Tibial artery (tissue), 4 donors: ENCODE results near the gene NKAPD1.
A peak's percentile ranks its signal among the peaks of the same experiment; 100 is the strongest.

Experiments
- DNase-seq, 2 donors: peaks; one replicate each; pipeline ENCODE4 v3.0.0-alpha.2; 2019
- H3K27ac ChIP-seq, 2 donors: fragments of 200-600 bp; sonication (generic) in 1 of 2; 1 replicate in 1 of 2; 2 replicates in 1 of 2; pipeline ENCODE4 v1.5.1; 2018 to 2019; ENCODE audit warnings: mild to moderate bottlenecking in 1 of 2
- H3K27me3 ChIP-seq, 2 donors: fragments of 200-600 bp; sonication (generic) in 1 of 2; one replicate each; pipeline versions ENCODE4 v1.5.1 to v1.6.0; 2016 to 2019
- H3K36me3 ChIP-seq, 3 donors: fragments of 200-600 bp; sonication (generic) in 2 of 3; one replicate each; pipeline ENCODE4 v1.5.1; 2016 to 2019; ENCODE audit warnings: mild to moderate bottlenecking in 2 of 3
- H3K4me1 ChIP-seq, 4 donors: fragments of 200-600 bp; sonication (generic) in 2 of 4; 1 replicate in 3 of 4; 2 replicates in 1 of 4; pipeline ENCODE4 v1.5.1; 2016 to 2019
- H3K4me3 ChIP-seq, 2 donors: fragments of 200-600 bp; sonication (generic) in 1 of 2; 1 replicate in 1 of 2; 2 replicates in 1 of 2; pipeline ENCODE4 v1.5.1; 2018 to 2019; ENCODE audit warnings: mild to moderate bottlenecking in 2 of 2
- H3K9me3 ChIP-seq, 3 donors: fragments of 200-600 bp; sonication (generic) in 1 of 3; one replicate each; pipeline ENCODE4 v1.5.1; 2016 to 2019
- intact Hi-C: fragments of 100-400 bp; cut with DNase I; formaldehyde crosslinking; loops from one replicate; pipeline ENCODE4 v1.15.0; 2023; ENCODE audit warnings: low total_unique reads
- TF ChIP-seq, protein P1 (sequence below), 2 experiments: fragments of 200-600 bp in 1 of 2; fragments of 450-650 bp in 1 of 2; IDR thresholded peaks; one replicate each; pipeline ENCODE4 v1.5.1; 2017 to 2019; ENCODE audit warnings: antibody characterized with exemption in 2 of 2, mild to moderate bottlenecking in 1 of 2, moderate library complexity in 1 of 2

NKAPD1 gene

DNA sequence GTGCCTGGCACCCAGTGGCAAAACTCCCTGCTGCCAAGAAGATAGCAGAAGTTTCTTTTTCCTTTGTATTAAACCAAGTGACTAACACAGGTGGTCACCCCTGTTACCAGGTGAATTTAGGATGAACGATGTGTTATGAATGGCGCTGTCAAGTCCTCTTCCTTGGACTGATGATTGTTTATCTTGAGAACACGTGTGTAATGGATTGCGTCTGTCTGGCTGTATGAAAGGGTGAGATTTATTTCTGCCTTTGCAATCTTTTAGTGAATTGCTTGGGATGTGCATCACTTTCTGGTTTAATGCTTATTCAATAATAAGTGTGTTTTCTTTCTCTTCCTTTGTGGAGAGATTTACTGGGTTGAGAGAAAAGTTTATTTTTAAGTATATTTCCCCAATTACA lies 49.0 kb downstream of the NKAPD1 start:
- Histone ChIP-seq H3K27ac (no peak overlapping the region), H3K36me3 (peaks cover 0 to 6% (median 0%) of the 10 kb centered on the region in 3 donors), H3K27me3 (no peaks in the 10 kb centered on the region), H3K4me3 (no peak overlapping the region), H3K4me1 (peaks cover 0 to 6% (median 0%) of the 10 kb centered on the region in 4 donors), H3K9me3 (no peaks in the 10 kb centered on the region)
- TF ChIP-seq, protein P1, sequence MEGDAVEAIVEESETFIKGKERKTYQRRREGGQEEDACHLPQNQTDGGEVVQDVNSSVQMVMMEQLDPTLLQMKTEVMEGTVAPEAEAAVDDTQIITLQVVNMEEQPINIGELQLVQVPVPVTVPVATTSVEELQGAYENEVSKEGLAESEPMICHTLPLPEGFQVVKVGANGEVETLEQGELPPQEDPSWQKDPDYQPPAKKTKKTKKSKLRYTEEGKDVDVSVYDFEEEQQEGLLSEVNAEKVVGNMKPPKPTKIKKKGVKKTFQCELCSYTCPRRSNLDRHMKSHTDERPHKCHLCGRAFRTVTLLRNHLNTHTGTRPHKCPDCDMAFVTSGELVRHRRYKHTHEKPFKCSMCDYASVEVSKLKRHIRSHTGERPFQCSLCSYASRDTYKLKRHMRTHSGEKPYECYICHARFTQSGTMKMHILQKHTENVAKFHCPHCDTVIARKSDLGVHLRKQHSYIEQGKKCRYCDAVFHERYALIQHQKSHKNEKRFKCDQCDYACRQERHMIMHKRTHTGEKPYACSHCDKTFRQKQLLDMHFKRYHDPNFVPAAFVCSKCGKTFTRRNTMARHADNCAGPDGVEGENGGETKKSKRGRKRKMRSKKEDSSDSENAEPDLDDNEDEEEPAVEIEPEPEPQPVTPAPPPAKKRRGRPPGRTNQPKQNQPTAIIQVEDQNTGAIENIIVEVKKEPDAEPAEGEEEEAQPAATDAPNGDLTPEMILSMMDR (IDR thresholded peaks at IDR 0.05): no peak
- intact Hi-C loops: no loop called here
- no peak for DNase-seq

GRCh38 chr11:112127056-112127455 lies 53.0 kb downstream of the NKAPD1 start:
- no peaks in the 10 kb centered on the region for H3K4me1 ChIP-seq
- intact Hi-C loops: no loop called here
- H3K9me3 ChIP-seq: no peaks in the 10 kb centered on the region
- TF ChIP-seq, protein P1 (IDR thresholded peaks at IDR 0.05): no peak
- H3K4me3 ChIP-seq: no peak overlapping the region
- H3K27me3 ChIP-seq: no peaks in the 10 kb centered on the region
- H3K27ac ChIP-seq: no peak overlapping the region
- DNase-seq: no peak
- no peaks in the 10 kb centered on the region for H3K36me3 ChIP-seq

GRCh38 chr11:112128483-112129121 lies 54.5 kb downstream of the NKAPD1 start:
- H3K27me3 ChIP-seq: no peaks in the 10 kb centered on the region
- no peaks in the 10 kb centered on the region for H3K4me1 ChIP-seq
- no peak overlapping the region for H3K27ac ChIP-seq
- H3K9me3 ChIP-seq: no peaks in the 10 kb centered on the region
- intact Hi-C loops: no loop called here
- TF ChIP-seq, protein P1 (IDR thresholded peaks at IDR 0.05): no peak
- DNase-seq: peak in 1 of 2 donors; percentile 76
- no peak overlapping the region for H3K4me3 ChIP-seq
- H3K36me3 ChIP-seq: no peaks in the 10 kb centered on the region

- TF ChIP-seq, protein P1 (IDR thresholded peaks at IDR 0.05): no peak
- no peaks in the 10 kb centered on the region for H3K9me3 ChIP-seq
- H3K27ac ChIP-seq: no peak overlapping the region
- no peaks in the 10 kb centered on the region for H3K4me1 ChIP-seq
- DNase-seq: peak in 1 of 2 donors; percentile 47
- H3K27me3 ChIP-seq: no peaks in the 10 kb centered on the region
- intact Hi-C loops: no loop called here
- no peaks in the 10 kb centered on the region for H3K36me3 ChIP-seq
- no peak overlapping the region for H3K4me3 ChIP-seq
Observed at GRCh38 chr11:112129656-112130055, 55.6 kb downstream of the NKAPD1 start.

- H3K9me3 ChIP-seq: no peaks in the 10 kb centered on the region
- H3K4me1 ChIP-seq: no peaks in the 10 kb centered on the region
- H3K36me3 ChIP-seq: no peaks in the 10 kb centered on the region
- H3K27me3 ChIP-seq: no peaks in the 10 kb centered on the region
- H3K4me3 ChIP-seq: no peak overlapping the region
- H3K27ac ChIP-seq: no peak overlapping the region
- TF ChIP-seq, protein P1 (IDR thresholded peaks at IDR 0.05): no peak
- no peak for DNase-seq
- intact Hi-C loops: no loop called here
Observed at GRCh38 chr11:112132737-112133136, 58.6 kb downstream of the NKAPD1 start.

GRCh38 chr11:112134473-112134872 lies 60.4 kb downstream of the NKAPD1 start:
- TF ChIP-seq, protein P1 (IDR thresholded peaks at IDR 0.05): no peak
- H3K27me3 ChIP-seq: no peaks in the 10 kb centered on the region
- H3K27ac ChIP-seq: no peak overlapping the region
- no peaks in the 10 kb centered on the region for H3K4me1 ChIP-seq
- no peak for DNase-seq
- H3K4me3 ChIP-seq: no peak overlapping the region
- H3K9me3 ChIP-seq: no peaks in the 10 kb centered on the region
- intact Hi-C loops: no loop called here
- H3K36me3 ChIP-seq: no peaks in the 10 kb centered on the region
